Stimulated activated CD8-positive, alpha-beta memory T cell treated with anti-CD3 and anti-CD28 coated beads, Interleukin-15, amount 100 ng/mL, for 24 hours (primary cell): ENCODE measurements around the gene TYW1.
"Not testable (repeated sequence)": the region's sequence is repeated elsewhere in the genome, so short reads cannot be mapped to it uniquely, and the experiment has no call there.

Experiments used
- DNase-seq: peaks from one replicate; pipeline ENCODE4 v3.0.0-alpha.2; 2020; ENCODE audit warnings: low read depth

The TYW1 gene

GRCh38 chr7:66996444-66997191 lies at the start of gene TYW1:
Gene TYW1 (plus strand): TSS chr7:66996833. CDS start chr7:66996979, 146 bp downstream.
- DNase-seq = peak; percentile 88

- DNase-seq = no peak
These were observed 48.0 kb upstream of the TYW1 start for GRCh38 chr7:66948480-66949109.

GRCh38 chr7:66950311-66950710 lies 46.3 kb upstream of the TYW1 start:
- no peak for DNase-seq

- DNase-seq = no peak
These were observed 45.9 kb upstream of the TYW1 start for GRCh38 chr7:66950763-66951162.

GRCh38 chr7:66952343-66953043 lies 44.1 kb upstream of the TYW1 start:
- DNase-seq = no peak

- no peak for DNase-seq
These were observed 43.6 kb upstream of the TYW1 start for GRCh38 chr7:66953044-66953427.

- no peak for DNase-seq
These were observed 38.9 kb upstream of the TYW1 start for GRCh38 chr7:66957595-66958290.

GRCh38 chr7:66958538-66959350 lies 37.9 kb upstream of the TYW1 start:
- DNase-seq = no peak

GRCh38 chr7:66960192-66960591 lies 36.4 kb upstream of the TYW1 start:
- DNase-seq = no peak

GRCh38 chr7:66961096-66961495 lies 35.5 kb upstream of the TYW1 start:
- DNase-seq = no peak

GRCh38 chr7:66964411-66964810 lies 32.2 kb upstream of the TYW1 start:
- no peak for DNase-seq

- DNase-seq = no peak
These were observed 29.6 kb upstream of the TYW1 start for GRCh38 chr7:66967029-66967428.

- not testable (repeated sequence) for DNase-seq
These were observed 27.6 kb upstream of the TYW1 start for GRCh38 chr7:66969001-66969400.

GRCh38 chr7:66970310-66970709 lies 26.3 kb upstream of the TYW1 start:
- DNase-seq = no peak

GRCh38 chr7:66974986-66975590 lies 21.5 kb upstream of the TYW1 start:
- DNase-seq = no peak

GRCh38 chr7:66978312-66978711 lies 18.3 kb upstream of the TYW1 start:
- DNase-seq = not testable (repeated sequence)

GRCh38 chr7:66979013-66979412 lies 17.6 kb upstream of the TYW1 start:
- not testable (repeated sequence) for DNase-seq

- DNase-seq = not testable (repeated sequence)
These were observed 16.3 kb upstream of the TYW1 start for GRCh38 chr7:66980336-66980735.

- DNase-seq = not testable (repeated sequence)
These were observed 7.1 kb upstream of the TYW1 start for GRCh38 chr7:66989552-66989951.

GRCh38 chr7:66994051-66994450 lies 2.6 kb upstream of the TYW1 start:
- DNase-seq = not testable (repeated sequence)

GRCh38 chr7:66994691-66995049 lies 2.0 kb upstream of the TYW1 start:
- DNase-seq = not testable (repeated sequence)
